Mesothelial cell of epicardium (in vitro differentiated cells): ENCODE results near the gene ZNF57. TPM values are rescaled to one million over a fixed set of nuclear protein-coding genes. Genes with fewer than 3 reads are reported as not detected.

Experiments
- DNase-seq, 2 experiments: peaks; one replicate each; pipeline ENCODE4 v3.0.0; 2021; ENCODE audit warnings: low spot score in 2 of 2; ENCODE audit not compliant: unreplicated experiment in 2 of 2
- H3K27ac Mint-ChIP-seq: 2 replicates; pipeline ENCODE4 v1.8.0; 2021; ENCODE audit warnings: mixed read lengths
- H3K27me3 Mint-ChIP-seq: 2 replicates; pipeline ENCODE4 v1.8.0; 2021; ENCODE audit warnings: low read depth, mixed read lengths
- H3K36me3 Mint-ChIP-seq: 2 replicates; pipeline ENCODE4 v1.8.0; 2021; ENCODE audit warnings: mixed read lengths
- H3K4me1 Mint-ChIP-seq: 2 replicates; pipeline ENCODE4 v1.8.0; 2021; ENCODE audit warnings: mixed read lengths
- H3K4me3 Mint-ChIP-seq: 2 replicates; pipeline ENCODE4 v1.8.0; 2021; ENCODE audit warnings: mild to moderate bottlenecking, moderate library complexity, mixed read lengths
- H3K9me3 Mint-ChIP-seq: 2 replicates; pipeline ENCODE4 v1.8.0; 2021; ENCODE audit warnings: mixed read lengths
- CTCF ChIP-seq: fragments of 200-600 bp; sonication (generic); IDR thresholded peaks from one replicate; pipeline ENCODE4 v1.5.0; 2021; ENCODE audit warnings: antibody characterized with exemption; ENCODE audit not compliant: unreplicated experiment
- total RNA-seq: library from RNA; stranded (reverse); gene quantifications from 3 replicates; pipeline ENCODE4 v1.2.1, GENCODE V29; 2021

Gene ZNF57
- total RNA-seq, 1 donor from 2014 or later: 3.9 TPM

- H3K9me3 Mint-ChIP-seq: peaks cover 11% of the 10 kb centered on the region
- DNase-seq: no peak
- peaks cover 13% of the 10 kb centered on the region for H3K36me3 Mint-ChIP-seq
- TF ChIP-seq CTCF: no peak
- peaks cover 6% of the 10 kb centered on the region for H3K4me1 Mint-ChIP-seq
- no peak overlapping the region for H3K27ac Mint-ChIP-seq
- H3K27me3 Mint-ChIP-seq: no peaks in the 10 kb centered on the region
- no peak overlapping the region for H3K4me3 Mint-ChIP-seq
Observed at GRCh38 chr19:2906631-2907195, 6.0 kb downstream of the ZNF57 start.

- peaks cover 4% of the 10 kb centered on the region for H3K4me1 Mint-ChIP-seq
- H3K9me3 Mint-ChIP-seq: peaks cover 43% of the 10 kb centered on the region
- no peak overlapping the region for H3K27ac Mint-ChIP-seq
- DNase-seq: no peak
- H3K4me3 Mint-ChIP-seq: no peak overlapping the region
- TF ChIP-seq CTCF: no peak
- H3K27me3 Mint-ChIP-seq: no peaks in the 10 kb centered on the region
- peaks cover 56% of the 10 kb centered on the region for H3K36me3 Mint-ChIP-seq
Observed at GRCh38 chr19:2912306-2912705, 11.6 kb downstream of the ZNF57 start.

- Mint-ChIP-seq H3K27me3 (no peaks in the 10 kb centered on the region), H3K9me3 (peaks cover 39% of the 10 kb centered on the region), H3K4me3 (no peak overlapping the region), H3K27ac (no peak overlapping the region), H3K36me3 (peaks cover 56% of the 10 kb centered on the region), H3K4me1 (no peaks in the 10 kb centered on the region)
- no peak for DNase-seq
- no peak for TF ChIP-seq CTCF
Observed at GRCh38 chr19:2917275-2918184, 16.8 kb downstream of the ZNF57 start.

GRCh38 chr19:2922987-2923386 is 22.3 kb downstream of the ZNF57 start:
- TF ChIP-seq CTCF: no peak
- no peaks in the 10 kb centered on the region for H3K27me3 Mint-ChIP-seq
- H3K4me3 Mint-ChIP-seq: no peak overlapping the region
- no peak overlapping the region for H3K27ac Mint-ChIP-seq
- DNase-seq: no peak
- no peaks in the 10 kb centered on the region for H3K4me1 Mint-ChIP-seq
- H3K9me3 Mint-ChIP-seq: peaks cover 9% of the 10 kb centered on the region
- peaks cover 27% of the 10 kb centered on the region for H3K36me3 Mint-ChIP-seq

- H3K27me3 Mint-ChIP-seq: no peaks in the 10 kb centered on the region
- no peak overlapping the region for H3K27ac Mint-ChIP-seq
- H3K9me3 Mint-ChIP-seq: peaks cover 6% of the 10 kb centered on the region
- no peak for TF ChIP-seq CTCF
- no peaks in the 10 kb centered on the region for H3K4me1 Mint-ChIP-seq
- no peak overlapping the region for H3K4me3 Mint-ChIP-seq
- peaks cover 23% of the 10 kb centered on the region for H3K36me3 Mint-ChIP-seq
- DNase-seq: no peak
Observed at GRCh38 chr19:2923510-2923909, 22.8 kb downstream of the ZNF57 start.
